SK-N-MC (cell line): ENCODE results near the gene FRMD4A.

ENCODE experiments used
- EZH2 ChIP-seq: fragments of 200-600 bp; sonication (generic); IDR thresholded peaks from one replicate; pipeline ENCODE4 v1.6.1; 2017; ENCODE audit warnings: antibody characterized with exemption
- FOXP2 ChIP-seq: optimal IDR thresholded peaks from 2 replicates; pipeline ENCODE3; 2011; ENCODE audit warnings: mild to moderate bottlenecking, moderate library complexity; ENCODE audit not compliant: insufficient read depth; ENCODE audit errors: extremely low read length, control extremely low read depth
- POLR2AphosphoS5 ChIP-seq: IDR thresholded peaks from 2 replicates; pipeline ENCODE4 v1.6.1; 2012; ENCODE audit warnings: mild to moderate bottlenecking, low read depth, low read length, borderline replicate concordance

DNA sequence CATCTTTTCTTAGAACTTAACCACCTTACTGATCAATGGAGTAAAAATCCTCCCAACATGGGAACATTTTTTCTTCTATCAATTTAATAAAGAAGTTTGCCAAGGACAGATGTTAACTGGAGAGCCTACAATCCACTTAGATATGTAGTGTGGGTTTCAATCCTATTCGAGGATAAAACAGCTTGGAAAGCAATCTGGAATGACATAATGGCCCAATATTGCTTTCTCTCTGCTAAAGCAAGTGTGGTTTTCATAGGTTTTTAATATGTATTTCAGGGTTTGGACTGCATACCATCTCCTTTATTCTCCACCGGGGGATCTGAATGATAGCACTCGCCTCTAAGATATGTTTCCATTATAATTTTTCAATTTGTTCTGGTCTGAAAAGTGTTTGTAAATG, 594.2 kb downstream of the FRMD4A start:
- TF ChIP-seq EZH2 (no peak), POLR2AphosphoS5 (no peak), FOXP2 (no peak)
